GM10847 (cell line): ENCODE data around the gene PCSK9.

Experiments
- POLR2A ChIP-seq: IDR thresholded peaks from 2 replicates; pipeline ENCODE4 v1.6.1; 2011; ENCODE audit not compliant: insufficient read length; ENCODE audit errors: extremely low read depth

Gene PCSK9

GRCh38 chr1:55071477-55071876 lies 32.1 kb downstream of the PCSK9 start:
- TF ChIP-seq POLR2A: no peak

GRCh38 chr1:55073187-55073916 lies 34.0 kb downstream of the PCSK9 start:
- TF ChIP-seq POLR2A: no peak

GRCh38 chr1:55074455-55074854 lies 35.1 kb downstream of the PCSK9 start:
- TF ChIP-seq POLR2A: no peak

GRCh38 chr1:55076356-55076755 lies 37.0 kb downstream of the PCSK9 start:
- TF ChIP-seq POLR2A: no peak

- TF ChIP-seq POLR2A: no peak
Measured at GRCh38 chr1:55078470-55078869, 39.1 kb downstream of the PCSK9 start.

GRCh38 chr1:55079651-55080050 lies 40.3 kb downstream of the PCSK9 start:
- no peak for TF ChIP-seq POLR2A

- no peak for TF ChIP-seq POLR2A
Measured at GRCh38 chr1:55081188-55081904, 42.0 kb downstream of the PCSK9 start.

- TF ChIP-seq POLR2A: no peak
Measured at GRCh38 chr1:55081905-55082296, 42.6 kb downstream of the PCSK9 start.

GRCh38 chr1:55084257-55084656 lies 44.9 kb downstream of the PCSK9 start:
- no peak for TF ChIP-seq POLR2A

- no peak for TF ChIP-seq POLR2A
Measured at GRCh38 chr1:55087439-55087838, 48.1 kb downstream of the PCSK9 start.

GRCh38 chr1:55088413-55088812 lies 49.1 kb downstream of the PCSK9 start:
- TF ChIP-seq POLR2A: no peak

- TF ChIP-seq POLR2A: no peak
Measured at GRCh38 chr1:55089683-55090082, 50.3 kb downstream of the PCSK9 start.

GRCh38 chr1:55092475-55092874 lies 53.1 kb downstream of the PCSK9 start:
- no peak for TF ChIP-seq POLR2A

- no peak for TF ChIP-seq POLR2A
Measured at GRCh38 chr1:55095095-55095494, 55.7 kb downstream of the PCSK9 start.

GRCh38 chr1:55103891-55104290 lies 64.5 kb downstream of the PCSK9 start:
- TF ChIP-seq POLR2A: no peak

GRCh38 chr1:55107101-55107500 lies 67.8 kb downstream of the PCSK9 start:
- TF ChIP-seq POLR2A: no peak
